Kidney epithelial cell (primary cell): ENCODE data around the gene HYOU1. TPM values are rescaled to one million over a fixed set of nuclear protein-coding genes. Genes with fewer than 3 reads are reported as not detected.
A peak's percentile ranks its signal among the peaks of the same experiment; 100 is the strongest.

Source experiments
- DNase-seq: peaks from one replicate; pipeline ENCODE4 v3.0.0-alpha.2; 2010; ENCODE audit warnings: low read depth
- H3K27me3 ChIP-seq: 2 replicates; pipeline ENCODE4 v1.6.0; 2011; ENCODE audit warnings: low read length; ENCODE audit not compliant: control insufficient read depth, insufficient read depth
- H3K36me3 ChIP-seq: 2 replicates; pipeline ENCODE4 v1.5.1; 2011; ENCODE audit warnings: low read length; ENCODE audit not compliant: control insufficient read depth, insufficient read depth
- H3K4me3 ChIP-seq: 2 replicates; pipeline ENCODE4 v1.5.1; 2011; ENCODE audit warnings: low read depth, mild to moderate bottlenecking, control low read depth, low read length
- total RNA-seq: library from RNA; depleted of rRNA; stranded (reverse); fragments of >200 nt; gene quantifications from 2 replicates; pipeline ENCODE4 v1.2.3, GENCODE V29; 2015
- TF ChIP-seq, protein P1 (sequence below): IDR thresholded peaks from 2 replicates; pipeline ENCODE4 v1.5.1; 2011; ENCODE audit warnings: mild to moderate bottlenecking, moderate library complexity, low read length, control low read depth, inconsistent platforms; ENCODE audit not compliant: insufficient read depth, poor library complexity, severe bottlenecking

The HYOU1 gene
- total RNA-seq, 1 donor from 2014 or later: 303 TPM

DNA sequence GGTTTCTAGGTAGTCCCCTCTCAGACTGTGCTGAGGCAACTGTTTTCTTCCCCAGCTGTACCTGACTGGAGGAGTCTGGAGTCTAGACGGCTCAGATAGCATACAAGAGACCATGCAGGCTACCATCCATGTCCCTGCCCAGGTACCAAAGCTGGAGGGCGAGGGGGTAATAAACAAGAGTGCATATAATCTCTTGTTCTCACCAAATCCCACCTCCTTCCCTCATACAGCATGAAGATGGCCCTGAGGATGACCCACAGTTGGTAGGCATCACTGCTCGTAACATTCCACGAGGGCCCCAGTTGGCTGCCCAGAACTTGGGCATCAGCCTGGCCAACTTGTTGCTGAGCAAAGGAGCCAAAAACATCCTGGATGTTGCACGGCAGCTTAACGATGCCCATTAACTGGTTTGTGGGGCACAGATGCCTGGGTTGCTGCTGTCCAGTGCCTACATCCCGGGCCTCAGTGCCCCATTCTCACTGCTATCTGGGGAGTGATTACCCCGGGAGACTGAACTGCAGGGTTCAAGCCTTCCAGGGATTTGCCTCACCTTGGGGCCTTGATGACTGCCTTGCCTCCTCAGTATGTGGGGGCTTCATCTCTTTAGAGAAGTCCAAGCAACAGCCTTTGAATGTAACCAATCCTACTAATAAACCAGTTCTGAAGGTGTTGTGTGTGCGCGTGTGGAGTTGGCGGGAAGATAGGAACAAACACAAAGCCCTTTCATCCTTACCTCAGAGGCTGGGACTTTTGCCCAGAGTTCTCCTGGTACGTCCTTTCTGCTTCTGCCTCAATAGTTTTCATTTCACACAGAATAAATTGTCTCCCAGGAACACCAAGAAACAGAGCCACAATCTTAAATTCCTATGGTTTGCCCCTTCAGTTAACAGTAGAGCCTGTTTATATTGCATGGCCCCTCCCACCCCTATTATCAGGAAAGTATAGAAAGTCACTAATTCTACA, 36.2 kb upstream of the HYOU1 start:
- H3K4me3 ChIP-seq: peak overlapping the region; percentile 89
- TF ChIP-seq, protein P1, sequence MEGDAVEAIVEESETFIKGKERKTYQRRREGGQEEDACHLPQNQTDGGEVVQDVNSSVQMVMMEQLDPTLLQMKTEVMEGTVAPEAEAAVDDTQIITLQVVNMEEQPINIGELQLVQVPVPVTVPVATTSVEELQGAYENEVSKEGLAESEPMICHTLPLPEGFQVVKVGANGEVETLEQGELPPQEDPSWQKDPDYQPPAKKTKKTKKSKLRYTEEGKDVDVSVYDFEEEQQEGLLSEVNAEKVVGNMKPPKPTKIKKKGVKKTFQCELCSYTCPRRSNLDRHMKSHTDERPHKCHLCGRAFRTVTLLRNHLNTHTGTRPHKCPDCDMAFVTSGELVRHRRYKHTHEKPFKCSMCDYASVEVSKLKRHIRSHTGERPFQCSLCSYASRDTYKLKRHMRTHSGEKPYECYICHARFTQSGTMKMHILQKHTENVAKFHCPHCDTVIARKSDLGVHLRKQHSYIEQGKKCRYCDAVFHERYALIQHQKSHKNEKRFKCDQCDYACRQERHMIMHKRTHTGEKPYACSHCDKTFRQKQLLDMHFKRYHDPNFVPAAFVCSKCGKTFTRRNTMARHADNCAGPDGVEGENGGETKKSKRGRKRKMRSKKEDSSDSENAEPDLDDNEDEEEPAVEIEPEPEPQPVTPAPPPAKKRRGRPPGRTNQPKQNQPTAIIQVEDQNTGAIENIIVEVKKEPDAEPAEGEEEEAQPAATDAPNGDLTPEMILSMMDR: no peak
- peaks cover 2% of the 10 kb centered on the region for H3K36me3 ChIP-seq
- no peaks in the 10 kb centered on the region for H3K27me3 ChIP-seq
- no peak for DNase-seq

DNA sequence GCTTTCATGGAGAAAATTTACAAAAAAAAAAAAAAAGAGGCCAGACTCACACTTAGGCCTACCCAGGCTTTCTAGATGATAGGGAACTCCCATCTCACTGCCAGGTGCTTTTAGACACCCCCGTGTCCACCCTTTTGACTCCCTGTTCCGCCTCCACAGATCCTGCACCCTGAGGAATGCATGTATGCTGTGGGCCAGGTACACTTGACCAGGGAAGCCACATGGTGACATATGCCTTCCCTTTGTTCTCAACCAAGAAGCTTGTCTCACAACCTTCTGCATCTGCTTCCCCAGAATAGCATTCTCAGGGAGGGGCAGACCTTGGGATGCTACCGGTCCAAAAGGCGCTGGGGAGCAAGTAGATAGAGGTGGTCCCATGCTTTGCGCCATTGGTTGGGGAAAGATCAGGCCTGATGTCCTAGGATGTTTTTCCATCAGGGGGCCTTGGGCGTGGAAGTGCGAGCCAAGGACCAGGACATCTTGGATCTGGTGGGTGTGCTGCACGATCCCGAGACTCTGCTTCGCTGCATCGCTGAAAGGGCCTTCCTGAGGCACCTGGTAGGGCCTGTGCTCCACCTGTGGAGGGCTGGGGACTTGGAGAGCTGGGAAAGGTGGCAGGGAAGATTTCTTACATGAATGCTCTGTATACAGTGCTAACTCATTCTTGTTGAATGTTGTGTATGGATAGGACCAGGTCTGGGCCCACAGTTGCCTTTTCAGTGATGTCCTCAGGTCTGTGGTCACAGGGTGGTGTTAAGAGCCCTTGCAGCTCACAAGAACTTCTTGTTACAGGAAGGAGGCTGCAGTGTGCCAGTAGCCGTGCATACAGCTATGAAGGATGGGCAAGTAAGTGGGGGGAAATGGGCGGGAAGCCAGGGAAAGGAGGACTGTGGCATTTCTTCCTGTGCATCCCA, 35.2 kb upstream of the HYOU1 start:
- Histone ChIP-seq H3K27me3 (no peaks in the 10 kb centered on the region), H3K4me3 (peak overlapping the region; percentile 89), H3K36me3 (no peaks in the 10 kb centered on the region)
- TF ChIP-seq, protein P1: no peak
- no peak for DNase-seq

DNA sequence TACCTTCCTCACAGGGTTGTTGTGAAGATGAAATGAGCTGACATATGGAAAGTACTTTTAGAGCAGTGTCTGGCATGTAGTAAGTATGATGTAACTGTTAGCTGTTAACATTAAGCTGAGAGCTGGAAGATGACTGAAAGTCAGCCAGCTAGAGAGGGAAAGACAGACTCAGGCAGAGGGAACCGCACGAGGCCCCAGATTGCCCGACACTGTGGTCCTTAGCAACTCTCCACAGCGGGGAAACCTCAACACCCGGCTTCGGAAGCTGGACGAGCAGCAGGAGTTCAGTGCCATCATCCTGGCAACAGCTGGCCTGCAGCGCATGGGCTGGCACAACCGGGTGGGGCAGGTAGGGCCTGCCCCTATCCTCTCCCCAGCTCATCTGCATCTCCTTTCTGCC, 34.2 kb upstream of the HYOU1 start:
- Histone ChIP-seq H3K27me3 (no peaks in the 10 kb centered on the region), H3K4me3 (no peak overlapping the region), H3K36me3 (no peaks in the 10 kb centered on the region)
- no peak for DNase-seq
- TF ChIP-seq, protein P1: no peak

DNA sequence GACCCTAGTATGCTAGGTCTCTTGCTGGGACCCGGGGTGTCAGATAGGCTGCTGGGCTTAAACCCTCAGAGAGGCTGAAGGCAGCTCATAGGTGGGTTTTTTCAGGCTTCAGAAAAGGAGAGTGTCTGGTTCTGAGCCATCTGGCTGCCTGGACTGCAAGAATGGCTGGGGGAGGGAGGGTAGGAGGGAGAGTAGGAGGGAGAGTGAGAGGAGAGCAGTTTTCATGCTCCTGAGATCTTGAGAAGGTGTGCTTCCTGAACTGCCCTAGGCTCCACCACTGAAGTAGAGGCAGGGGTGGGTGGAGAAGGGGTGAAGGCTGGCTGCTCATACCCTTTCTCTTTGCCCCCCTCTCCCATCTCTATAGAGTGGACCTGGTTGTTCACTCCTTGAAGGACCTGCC, 32.3 kb upstream of the HYOU1 start:
- DNase-seq: no peak
- H3K4me3 ChIP-seq: no peak overlapping the region
- H3K36me3 ChIP-seq: no peaks in the 10 kb centered on the region
- no peaks in the 10 kb centered on the region for H3K27me3 ChIP-seq
- TF ChIP-seq, protein P1: no peak

DNA sequence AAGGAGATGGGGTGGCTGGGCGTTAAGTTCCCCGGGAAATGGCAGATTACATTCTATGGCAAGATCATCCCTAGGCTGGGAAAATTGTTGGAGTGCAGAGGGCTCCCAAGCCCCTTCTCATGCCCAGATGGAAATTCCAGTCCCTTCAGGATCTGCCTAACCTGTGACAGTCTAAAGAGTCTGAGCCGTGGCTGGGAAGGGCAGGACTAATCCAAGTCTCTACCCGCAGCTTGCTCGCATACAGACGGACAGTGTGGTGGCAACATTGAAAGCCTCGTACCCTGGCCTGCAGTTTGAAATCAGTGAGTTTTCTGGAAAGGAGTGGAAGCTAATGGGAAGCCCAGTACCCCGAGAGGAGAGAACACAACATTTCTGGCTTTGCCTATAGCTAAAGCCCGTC, 31.4 kb upstream of the HYOU1 start:
- TF ChIP-seq, protein P1: no peak
- no peak for DNase-seq
- Histone ChIP-seq H3K27me3 (no peaks in the 10 kb centered on the region), H3K4me3 (no peak overlapping the region), H3K36me3 (no peaks in the 10 kb centered on the region)
